ENCODE results near the gene ABCB6.
"Not testable (repeated sequence)": the region's sequence is repeated elsewhere in the genome, so short reads cannot be mapped to it uniquely, and the experiment has no call there.

ABCB6 gene

GRCh38 chr2:219218732-219219701 is at the start of gene ABCB6:
Gene ABCB6 (minus strand): TSS chr2:219218958. CDS start chr2:219218673, 285 bp downstream.
- DNase-seq = peak; percentile 77

GRCh38 chr2:219268294-219268693 is 49.5 kb upstream of the ABCB6 start:
- no peak for DNase-seq

GRCh38 chr2:219266886-219267285 is 48.1 kb upstream of the ABCB6 start:
- no peak for DNase-seq

- no peak for DNase-seq
Measured at GRCh38 chr2:219266232-219266631, 47.5 kb upstream of the ABCB6 start.

GRCh38 chr2:219261024-219261855 is 42.5 kb upstream of the ABCB6 start:
- DNase-seq = no peak

- DNase-seq = not testable (repeated sequence)
Measured at GRCh38 chr2:219258942-219259341, 40.2 kb upstream of the ABCB6 start.

GRCh38 chr2:219254590-219255201 is 35.9 kb upstream of the ABCB6 start:
- DNase-seq = no peak

GRCh38 chr2:219253753-219254589 is 35.2 kb upstream of the ABCB6 start, which contains the start of gene TUBA4A:
Gene TUBA4A (minus strand): TSS chr2:219253918. CDS start chr2:219253858, 60 bp downstream.
- peak; percentile 61 for DNase-seq

GRCh38 chr2:219252900-219253752 is 34.4 kb upstream of the ABCB6 start, which contains the start of gene TUBA4B:
Gene TUBA4B (plus strand): TSS chr2:219253243. CDS start chr2:219253408, 165 bp downstream.
- no peak for DNase-seq

- no peak for DNase-seq
Measured at GRCh38 chr2:219252570-219252899, 33.8 kb upstream of the ABCB6 start.

- no peak for DNase-seq
Measured at GRCh38 chr2:219252084-219252483, 33.3 kb upstream of the ABCB6 start.

- no peak for DNase-seq
Measured at GRCh38 chr2:219251656-219252055, 32.9 kb upstream of the ABCB6 start.

GRCh38 chr2:219250049-219250781 is 31.5 kb upstream of the ABCB6 start:
- no peak for DNase-seq

GRCh38 chr2:219249203-219249980 is 30.6 kb upstream of the ABCB6 start:
- peak; percentile 64 for DNase-seq

GRCh38 chr2:219248845-219249202 is 30.1 kb upstream of the ABCB6 start:
- no peak for DNase-seq

- no peak for DNase-seq
Measured at GRCh38 chr2:219247678-219248642, 29.2 kb upstream of the ABCB6 start.

GRCh38 chr2:219246559-219246958 is 27.8 kb upstream of the ABCB6 start:
- DNase-seq = no peak

GRCh38 chr2:219245899-219246230 is 27.1 kb upstream of the ABCB6 start:
- no peak for DNase-seq
